C4-2B (cell line): ENCODE results near the gene NELFCD.

Experiments
- CTCF ChIP-seq: fragments of 450-650 bp; conservative IDR thresholded peaks from 2 replicates; pipeline ENCODE4 v1.5.1; 2017; ENCODE audit warnings: mild to moderate bottlenecking
- ZFX ChIP-seq: fragments of 450-650 bp; IDR thresholded peaks from 2 replicates; pipeline ENCODE4 v1.6.1; 2017

- TF ChIP-seq CTCF (no peak), ZFX (no peak)
Observed at GRCh38 chr20:59040667-59041066, 59.6 kb downstream of the NELFCD start.
